Measurements from ENCODE around the gene EYS. TPM values are rescaled to one million over a fixed set of nuclear protein-coding genes. Genes with fewer than 3 reads are reported as not detected.

Gene EYS
- polyA plus RNA-seq, 10 donors = 0.24 to 1.1 (median 0.47) TPM

DNA sequence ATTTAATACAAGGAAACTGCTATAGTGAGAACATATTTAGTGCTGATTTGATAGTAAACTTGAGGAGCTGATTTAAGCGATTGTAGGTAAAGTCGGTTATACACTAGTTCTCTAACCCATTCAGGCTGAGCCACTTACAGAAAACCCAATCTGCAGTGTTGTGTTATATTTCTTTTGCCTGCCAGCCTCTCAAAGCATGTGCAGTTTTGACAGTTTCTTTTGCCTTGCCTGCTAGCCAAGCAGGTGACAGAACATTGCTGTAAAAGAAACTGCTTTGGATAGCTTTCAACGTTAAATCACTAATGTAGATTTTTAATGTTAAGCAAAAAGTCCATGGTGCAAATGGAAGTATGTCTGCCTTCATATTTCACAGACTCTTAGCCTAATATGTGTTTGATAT lies 982.9 kb downstream of the EYS start:
- DNase-seq = no peak

DNA sequence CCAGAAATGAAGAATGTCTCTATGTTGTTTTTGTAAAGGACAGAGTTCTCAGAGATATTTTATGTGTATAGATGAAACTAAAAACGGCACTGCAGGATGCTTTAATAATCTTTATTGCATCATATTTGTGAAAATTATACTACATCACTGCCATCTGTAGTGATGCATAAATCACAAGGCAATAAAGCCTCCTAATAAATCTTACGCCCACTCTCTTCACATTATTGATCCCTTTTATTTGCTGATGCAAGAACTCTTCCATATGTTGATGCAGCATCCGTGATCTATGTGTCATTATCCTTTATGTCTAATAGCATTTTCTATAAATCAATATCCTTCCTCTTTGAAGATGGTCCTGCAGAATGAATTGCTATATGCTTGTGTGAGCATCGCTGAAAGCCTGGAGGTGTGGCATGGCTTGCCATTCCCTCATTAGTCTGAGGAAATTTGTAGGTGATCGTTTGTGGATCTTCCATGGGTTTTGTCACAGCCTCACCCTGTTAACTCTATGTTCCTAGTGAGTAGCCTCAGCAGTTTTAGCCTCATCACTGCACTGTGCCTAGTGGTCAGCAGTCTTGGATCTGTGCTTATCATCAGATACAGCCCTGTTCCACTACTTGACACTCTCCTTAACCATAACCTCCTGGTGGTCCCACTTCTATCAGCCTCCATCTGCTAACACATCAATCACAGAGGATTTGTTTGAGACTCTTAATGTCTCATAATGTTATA lies 983.5 kb downstream of the EYS start:
- DNase-seq = no peak

DNA sequence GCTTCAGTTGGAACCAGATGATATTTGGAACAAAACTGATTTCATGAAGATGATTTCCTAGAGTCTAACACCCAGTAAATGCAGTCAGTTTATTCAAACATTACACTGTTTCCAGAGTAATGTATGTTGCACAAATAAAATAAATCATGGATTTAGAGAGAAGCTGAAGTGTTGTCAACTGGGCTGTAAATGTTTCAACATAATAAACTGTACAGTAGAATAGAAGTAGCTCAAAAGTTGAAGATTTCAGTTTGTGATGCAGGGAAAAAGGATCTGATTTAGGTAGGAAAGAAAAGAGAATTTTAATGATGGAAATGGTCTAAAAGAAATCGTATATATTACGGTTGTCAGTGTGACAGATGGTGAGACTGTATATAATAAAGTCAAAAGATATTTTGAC lies 985.2 kb downstream of the EYS start:
- DNase-seq = no peak

DNA sequence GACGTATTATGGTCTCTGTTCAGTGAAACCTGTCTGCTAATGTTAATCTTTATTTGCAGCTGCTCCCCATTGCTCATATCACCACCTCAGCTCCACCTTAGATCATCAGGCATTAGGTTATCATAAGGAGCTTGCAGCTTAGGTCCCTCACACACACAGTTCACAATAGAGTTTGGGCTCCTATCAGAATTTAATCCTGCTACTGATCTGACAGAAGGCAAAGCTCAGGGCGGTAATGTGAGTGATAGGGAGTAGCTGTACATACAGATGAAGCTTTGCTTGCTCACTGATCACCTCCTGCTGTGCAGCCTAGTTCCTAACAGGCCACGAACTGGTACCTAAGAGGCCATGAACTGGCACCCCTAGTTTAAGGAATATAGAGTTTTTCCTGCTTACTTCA lies 989.7 kb downstream of the EYS start:
- no peak for DNase-seq

DNA sequence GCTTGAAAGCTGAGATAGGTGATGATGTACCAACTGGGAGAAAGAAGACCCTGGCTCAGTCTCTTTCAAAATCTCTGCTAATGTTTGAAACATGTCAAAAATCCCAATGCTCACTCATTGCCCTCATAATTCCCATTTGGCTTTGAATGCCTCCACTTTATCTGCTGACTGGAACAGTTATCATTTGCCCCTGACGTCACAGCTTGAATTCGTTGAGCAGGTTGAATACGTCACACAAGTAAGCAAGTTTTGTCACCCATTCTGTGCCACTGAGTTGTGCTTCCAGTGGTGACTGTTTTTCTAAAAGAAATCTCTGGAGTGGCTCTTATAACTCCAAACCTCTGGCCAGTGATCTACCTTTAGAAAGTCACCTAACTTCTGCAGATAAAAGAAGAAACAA lies 991.4 kb downstream of the EYS start:
- DNase-seq = no peak

DNA sequence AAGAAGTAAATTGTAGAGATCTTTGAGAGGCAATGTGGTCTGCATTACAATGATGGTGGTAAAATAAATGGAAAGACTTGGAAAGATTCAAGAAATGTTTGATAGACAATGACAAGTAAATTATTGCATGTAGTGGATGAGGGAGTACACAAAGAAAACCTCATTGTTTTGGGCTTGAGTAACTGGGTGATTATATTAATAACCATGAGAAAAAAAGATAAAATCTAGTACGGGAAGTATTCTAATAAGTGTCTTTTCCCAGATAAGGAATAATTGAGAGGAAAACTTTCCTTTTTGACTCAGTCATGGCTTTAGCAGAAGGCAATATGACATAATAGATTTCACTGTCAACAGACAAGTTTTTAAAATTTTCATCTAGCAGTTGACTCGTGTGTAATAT lies 993.0 kb downstream of the EYS start:
- no peak for DNase-seq

DNA sequence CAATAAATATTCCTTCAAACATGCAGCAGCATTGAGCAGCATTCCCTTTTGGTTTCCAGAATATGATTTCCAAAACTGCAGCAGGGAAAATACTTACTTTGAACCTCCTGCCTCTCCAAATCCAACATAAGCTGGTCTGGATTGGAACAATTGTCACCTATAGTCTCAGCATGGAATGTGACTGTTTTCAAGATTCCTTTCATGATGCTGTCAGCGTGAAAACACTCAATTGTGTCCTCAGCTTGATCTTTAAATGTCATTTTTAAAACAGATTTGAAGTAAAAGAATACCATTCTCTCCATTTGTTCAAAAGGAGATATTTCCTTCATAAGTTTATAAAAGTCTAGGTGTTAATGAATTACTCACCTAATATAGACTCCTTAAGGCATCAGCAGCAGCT lies 993.9 kb downstream of the EYS start:
- no peak for DNase-seq

DNA sequence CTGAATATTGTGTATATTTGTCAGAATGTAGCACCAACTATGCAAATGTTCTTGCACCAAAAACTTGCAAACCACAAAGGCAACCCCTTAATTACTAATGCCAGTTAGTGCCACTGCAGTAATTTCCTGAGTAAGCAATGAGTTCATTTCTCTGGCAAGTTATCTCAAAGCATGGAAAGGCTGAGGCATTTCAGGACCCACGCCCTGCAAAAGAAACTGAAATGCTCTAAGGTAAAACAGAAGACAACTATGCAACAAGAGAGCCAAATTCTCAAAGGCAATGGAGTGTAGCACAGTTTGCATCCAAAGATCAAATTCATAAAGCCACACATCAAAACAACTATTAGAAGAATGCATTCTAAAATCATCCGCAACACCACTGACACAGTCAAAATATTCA lies 994.4 kb downstream of the EYS start:
- DNase-seq = no peak

DNA sequence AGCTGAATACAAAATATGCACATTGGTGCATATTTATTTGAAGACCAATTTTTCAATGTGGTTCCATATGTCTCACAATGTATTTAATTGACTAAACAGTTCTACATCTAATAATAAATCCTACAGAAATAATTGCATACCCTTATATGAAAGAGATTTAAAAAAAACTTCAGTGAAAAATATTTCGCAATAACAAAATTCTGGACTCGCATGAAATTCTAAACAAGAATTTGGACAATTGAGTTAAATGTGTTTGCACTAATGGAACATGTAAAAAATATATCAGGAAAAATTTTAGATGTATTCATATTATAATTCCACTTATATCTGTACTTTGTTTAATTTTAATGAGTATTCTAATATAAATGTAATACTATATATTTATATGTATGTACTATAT lies 1003.1 kb downstream of the EYS start:
- no peak for DNase-seq

DNA sequence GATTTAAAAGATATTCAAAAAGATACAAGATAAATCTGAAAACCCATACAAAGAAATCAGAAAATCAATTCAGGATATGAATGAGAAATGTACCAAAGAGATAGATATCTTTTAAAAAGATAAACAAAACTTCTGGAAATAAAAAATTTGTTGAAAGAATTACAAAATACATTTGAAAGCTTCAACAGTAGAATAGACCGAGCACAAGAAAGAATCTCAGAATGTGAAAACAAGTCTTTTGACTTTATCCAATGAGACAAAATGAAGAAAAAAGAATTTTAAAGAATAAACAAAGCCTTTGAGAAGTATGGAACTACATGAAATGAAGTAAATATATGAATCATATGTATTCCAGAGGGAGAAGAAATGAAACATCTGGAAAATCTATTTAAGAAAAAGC lies 1011.0 kb downstream of the EYS start:
- no peak for DNase-seq

DNA sequence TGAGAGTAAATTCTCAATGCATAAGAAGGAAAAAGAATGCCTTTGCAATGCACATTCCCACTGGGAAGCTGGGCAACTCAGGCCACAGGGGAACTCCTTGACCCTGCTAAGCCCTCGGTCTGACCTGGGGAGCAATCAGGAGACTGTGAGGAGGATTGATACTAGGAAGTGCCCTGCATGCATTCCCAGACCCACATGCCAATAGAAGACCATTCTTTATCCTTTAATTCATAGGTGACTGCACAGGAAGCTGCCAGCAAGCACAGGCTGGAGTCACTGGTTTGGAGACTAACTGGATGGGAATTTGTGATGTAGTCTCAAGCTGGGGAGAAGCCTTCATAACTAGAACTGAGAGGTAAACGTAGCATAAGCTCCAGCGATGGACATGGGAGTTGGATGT lies 1012.7 kb downstream of the EYS start:
- no peak for DNase-seq

DNA sequence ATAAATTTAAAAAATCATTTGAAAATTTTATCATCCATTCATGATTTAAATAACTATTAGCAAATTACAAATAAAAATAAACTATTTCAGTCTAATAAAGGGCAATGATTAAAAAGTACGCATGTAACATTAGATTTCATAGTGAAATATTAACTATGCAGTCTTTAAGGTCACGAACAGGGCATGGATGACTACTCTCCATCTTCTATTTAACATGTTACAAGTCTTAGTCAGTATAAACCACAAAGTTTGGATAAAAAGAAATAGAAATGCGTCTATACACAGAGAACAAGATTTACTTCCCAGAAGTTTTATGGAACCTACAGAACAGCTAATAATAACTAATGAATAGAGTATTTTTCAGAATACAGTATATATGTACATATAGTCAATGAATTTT lies 1016.0 kb downstream of the EYS start:
- DNase-seq = no peak

DNA sequence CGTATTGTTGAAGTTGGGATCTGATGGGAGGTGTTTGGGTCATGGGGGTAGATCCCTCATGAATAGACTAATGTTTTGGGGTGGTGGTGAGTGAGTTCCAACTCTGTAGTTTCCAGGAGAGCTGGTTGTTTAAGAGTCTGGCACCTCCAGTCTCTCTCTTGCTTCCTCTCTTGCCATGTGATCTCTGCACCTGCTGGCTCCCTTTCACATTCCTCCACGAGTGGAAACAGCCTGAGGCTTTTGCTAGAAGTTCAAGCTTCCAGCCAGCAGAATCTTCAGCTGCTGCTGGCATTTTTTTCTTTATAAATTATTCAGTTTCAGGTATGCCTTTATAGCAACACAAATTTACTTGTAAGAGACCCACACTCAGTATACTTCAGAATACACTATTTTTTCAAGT lies 1021.6 kb downstream of the EYS start:
- no peak for DNase-seq

DNA sequence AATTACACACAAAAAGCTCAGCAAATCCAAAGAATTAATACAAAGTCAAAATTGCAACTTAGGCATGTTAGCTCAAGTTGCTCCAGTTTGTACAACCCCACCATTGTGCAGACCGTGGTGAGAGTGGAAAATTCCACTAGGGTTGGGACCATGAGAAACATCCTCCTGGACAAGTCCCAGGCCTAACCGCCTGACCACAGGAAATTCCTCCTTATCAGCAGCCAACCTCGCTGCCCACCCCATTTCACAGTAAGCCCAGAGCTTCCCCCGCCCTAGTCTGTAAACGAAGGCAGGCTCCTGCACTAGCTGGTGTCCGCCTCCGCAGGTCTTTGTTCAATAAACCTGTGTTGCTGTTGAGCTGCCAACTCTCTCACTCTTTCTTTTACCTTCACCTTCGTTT lies 1023.3 kb downstream of the EYS start:
- DNase-seq = no peak

DNA sequence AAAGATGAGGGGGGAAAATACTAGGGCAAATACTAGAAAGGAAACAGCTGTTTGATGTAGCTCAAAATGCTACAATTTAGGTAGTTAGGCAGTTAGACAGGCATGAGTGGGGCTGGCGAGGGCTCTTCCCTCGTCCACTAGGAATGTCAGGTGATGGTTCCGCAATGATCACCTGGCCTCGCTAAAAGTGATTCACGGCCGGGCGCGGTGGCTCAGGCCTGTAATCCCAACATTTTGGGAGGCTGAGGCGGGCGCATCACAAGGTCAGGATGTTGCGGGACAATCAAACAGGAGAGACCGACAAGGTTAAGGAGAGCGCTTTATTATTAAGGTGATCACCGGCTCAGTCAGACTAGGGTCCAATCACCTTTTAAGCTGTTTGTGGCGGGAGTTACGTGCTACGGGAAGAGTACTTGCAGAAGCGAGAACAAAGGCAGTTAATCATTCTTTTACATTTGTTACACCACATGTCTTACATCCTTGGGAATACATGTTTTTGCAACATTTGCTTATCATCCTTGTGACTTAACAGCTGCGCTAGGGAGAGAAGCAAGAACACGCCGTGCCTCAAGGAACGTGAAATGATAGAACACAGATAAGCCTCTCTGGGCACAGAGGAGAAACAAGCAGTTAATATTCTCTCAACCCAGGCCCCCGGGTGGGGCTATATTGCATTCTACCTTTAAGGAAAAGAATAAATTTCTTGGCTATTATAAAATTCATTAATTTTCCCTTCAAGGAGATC lies 1025.4 kb downstream of the EYS start:
- DNase-seq = no peak

DNA sequence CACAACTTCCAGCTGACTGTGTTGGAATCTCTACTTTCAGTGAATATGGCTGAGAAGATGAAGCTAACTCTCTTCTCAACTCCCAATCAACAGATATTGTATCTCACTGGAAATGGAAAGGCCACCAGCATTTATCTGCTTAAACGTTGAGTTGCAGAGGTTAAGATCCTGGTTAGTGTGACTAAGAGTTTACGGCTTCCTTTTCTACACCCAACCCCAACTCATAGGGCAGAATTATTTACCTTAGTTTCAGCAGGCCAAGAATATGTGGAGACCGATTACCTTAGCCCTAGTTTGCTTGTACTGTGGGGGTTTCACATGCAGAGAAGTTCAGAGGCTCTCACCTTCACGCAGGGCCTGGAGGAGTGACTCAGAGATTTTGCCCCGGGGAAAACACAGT lies 1026.6 kb downstream of the EYS start:
- DNase-seq = no peak

DNA sequence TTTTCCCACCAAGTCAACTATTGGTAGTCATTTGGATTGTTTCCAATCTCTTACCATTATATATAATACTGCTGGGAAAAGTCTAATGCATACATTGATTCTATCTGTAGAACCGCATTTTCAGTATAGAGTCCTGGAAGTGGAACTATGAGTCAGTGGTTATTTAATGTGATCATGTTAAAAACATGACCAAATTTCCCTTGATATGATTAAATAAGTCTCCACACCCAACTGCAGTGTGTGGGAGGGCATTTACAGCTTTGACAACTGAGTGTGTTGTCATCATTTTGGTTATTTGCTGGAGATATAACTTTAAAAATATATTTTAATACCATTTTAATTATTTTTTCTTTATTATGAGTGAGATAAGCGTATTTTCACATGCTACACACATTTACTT lies 1027.6 kb downstream of the EYS start:
- DNase-seq = no peak

DNA sequence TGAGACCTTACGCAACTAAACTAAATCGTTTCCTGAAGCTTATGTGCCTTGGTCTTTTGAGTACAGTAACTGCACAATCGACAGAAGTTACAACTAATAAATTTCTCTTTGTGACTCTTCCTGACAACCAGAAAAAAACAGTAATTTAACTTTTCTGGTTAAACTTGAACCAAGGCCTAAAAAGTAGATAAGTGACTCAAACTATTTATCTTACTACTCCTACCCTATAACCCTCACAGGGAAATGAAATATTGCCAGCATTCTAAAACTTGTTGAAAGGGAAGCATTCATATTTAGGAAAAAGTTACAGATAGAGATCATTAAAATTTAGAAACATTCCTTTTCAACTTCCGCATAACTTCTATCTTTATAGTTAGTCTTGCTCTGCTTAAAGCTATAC lies 1034.4 kb downstream of the EYS start:
- DNase-seq = peak in 2 of 3 donors; percentile 0 to 23

DNA sequence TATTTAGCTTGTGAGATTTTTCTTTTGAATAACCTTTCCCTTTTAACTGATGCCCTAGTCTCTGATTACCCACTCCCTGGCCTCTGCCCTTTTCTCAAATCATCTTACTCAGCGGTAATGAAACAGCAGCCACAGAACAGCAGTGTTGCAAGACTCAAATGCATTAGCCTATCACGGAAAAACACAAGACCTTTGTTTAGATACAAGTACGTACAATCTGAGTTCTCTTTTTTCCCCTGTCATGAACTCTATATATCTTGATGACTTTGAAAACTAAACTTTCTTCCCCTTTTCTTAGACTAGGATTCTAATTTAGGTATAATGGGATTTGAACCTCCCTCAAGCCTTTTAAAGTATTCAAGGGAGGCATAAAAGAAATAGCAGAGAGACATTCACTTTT lies 1034.9 kb downstream of the EYS start:
- peak in 2 of 3 donors; percentile 0 to 3 for DNase-seq

DNA sequence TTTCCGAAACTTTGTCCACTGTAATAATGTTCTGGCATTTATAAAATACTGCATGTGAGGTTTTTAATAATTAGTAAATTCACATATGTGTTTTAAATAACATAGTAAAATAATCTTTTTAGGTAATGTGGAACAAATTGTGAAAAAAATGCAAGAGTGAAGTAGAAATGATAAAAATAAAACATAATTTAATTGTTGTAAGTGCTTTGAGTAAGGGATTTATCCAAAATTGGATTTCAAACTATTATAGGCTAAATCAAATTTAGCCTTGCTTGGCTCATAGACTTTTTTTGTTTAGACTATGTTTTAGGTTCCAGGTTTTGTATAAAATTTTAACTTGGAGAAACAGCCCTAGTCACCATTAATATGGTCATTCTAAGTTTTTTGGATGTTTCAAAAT lies 1041.9 kb downstream of the EYS start:
- DNase-seq = no peak

DNA sequence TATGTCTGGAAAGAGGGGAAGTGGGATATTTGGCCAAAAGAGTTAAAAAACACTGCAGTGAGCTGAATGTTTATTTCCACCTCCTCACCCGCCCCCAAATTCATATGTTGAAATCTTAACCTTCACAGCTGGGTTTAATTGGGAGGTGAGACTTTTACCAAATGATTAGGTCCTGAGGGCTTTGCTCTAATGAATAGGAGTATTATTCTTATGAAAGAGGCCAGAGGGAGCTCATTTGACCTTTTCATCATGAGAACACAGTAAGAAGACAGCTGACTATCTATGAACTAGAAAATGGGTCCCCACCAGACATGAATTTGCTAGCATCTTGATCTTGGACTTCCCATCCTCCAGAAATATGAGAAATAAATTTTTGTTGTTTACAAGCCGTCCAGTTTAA lies 1042.5 kb downstream of the EYS start:
- no peak for DNase-seq

DNA sequence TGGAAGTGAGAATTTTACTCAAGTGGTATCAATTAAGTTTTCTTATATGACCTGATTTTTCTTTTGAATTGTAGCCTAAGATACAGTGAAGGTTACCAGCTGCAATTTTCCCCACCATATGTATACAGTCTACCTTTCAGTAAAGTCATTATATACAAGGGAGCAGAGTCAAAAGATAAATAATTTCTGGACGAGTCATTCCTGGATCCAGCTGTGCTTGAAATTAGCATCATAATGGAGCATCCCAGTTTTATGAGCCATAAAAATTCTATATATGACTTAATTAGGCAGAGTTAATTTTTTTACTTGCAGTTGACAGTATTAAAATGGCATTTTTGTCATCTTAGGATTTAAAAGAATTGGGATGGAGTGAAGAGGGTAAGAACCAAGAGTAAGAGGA lies 1063.0 kb downstream of the EYS start:
- no peak for DNase-seq

DNA sequence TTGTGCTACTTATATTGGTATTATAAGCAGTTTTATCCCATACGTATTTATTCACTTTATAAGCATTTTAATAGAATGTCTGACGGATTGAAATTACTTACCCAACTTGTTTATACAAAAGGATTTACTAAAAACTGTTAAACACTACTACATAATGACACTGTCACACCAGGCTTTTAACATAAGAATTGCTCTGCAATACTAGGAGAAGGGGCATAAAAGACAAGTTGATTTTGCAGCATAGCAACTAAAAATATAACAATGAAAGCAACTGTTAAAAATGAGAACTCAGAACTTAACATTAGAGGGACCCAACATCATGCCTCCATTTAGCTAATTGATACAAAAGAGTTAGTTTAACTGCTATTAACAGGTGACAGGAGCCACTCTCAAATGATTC lies 1076.1 kb downstream of the EYS start:
- DNase-seq = no peak

DNA sequence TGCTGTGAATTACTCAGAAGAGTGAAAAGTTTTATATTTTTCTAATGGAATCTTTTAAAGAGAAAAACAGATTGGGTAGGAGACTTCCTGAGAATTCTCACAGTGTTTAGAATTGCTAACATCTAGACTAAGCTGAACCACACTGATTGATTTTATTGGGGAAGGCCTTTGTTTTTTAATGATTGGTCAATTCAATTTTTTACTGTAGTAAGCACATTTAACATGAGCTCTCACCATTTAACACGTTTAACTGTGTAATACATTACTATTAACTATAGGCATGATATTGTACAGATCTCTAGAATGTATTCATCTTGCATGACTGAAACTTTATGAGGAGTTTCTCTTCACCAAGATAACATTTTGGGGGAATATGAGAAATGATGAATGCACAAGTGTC lies 1084.1 kb downstream of the EYS start:
- no peak for DNase-seq
